ENCODE results near the gene OPCML.

The OPCML gene

GRCh38 chr11:132367293-132367692 is 1165.0 kb downstream of the OPCML start:
- no peak for DNase-seq (ENCODE audit: low read depth, low spot score)

DNA sequence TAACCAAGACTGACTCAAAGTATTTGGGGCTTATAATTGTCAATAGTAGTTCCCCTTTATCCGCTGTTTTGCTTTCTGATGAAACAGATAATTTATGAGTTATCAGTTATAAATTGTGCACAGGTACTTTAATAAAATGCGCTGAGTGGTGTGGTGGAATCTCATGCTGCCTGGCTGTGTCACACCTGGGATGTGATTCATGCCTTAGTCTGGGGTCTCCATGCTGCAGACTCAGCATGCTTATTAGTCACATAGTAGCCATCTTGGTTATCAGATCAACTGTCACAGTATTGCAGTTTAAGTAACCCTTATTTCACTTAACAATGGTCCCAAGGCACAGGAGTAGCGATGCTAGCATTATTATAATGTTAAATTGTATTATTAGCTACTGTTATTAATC is 1166.7 kb downstream of the OPCML start:
- DNase-seq (ENCODE audit: low read depth, low spot score), result no peak

Data from iPS DF 19.7 (cell line).